Astrocyte of the cerebellum (primary cell): Measurements from ENCODE around the gene AMZ1.

ENCODE experiments used
- DNase-seq: peaks from one replicate; pipeline ENCODE4 v3.0.0-alpha.2; 2011; ENCODE audit warnings: low read depth
- H3K4me3 ChIP-seq: 2 replicates; pipeline ENCODE4 v1.5.1; 2011; ENCODE audit warnings: mild to moderate bottlenecking, low read depth, low read length, moderate library complexity
- CTCF ChIP-seq: IDR thresholded peaks from 2 replicates; pipeline ENCODE4 v1.5.1; 2012; ENCODE audit warnings: low read length, low read depth, moderate library complexity, mild to moderate bottlenecking; ENCODE audit errors: missing control alignments
- in situ Hi-C: cut with HindIII; loops from 2 replicates; pipeline ENCODE4 v1.10.0; 2017; ENCODE audit warnings: low sequenced_read_pairs

The AMZ1 gene

DNA sequence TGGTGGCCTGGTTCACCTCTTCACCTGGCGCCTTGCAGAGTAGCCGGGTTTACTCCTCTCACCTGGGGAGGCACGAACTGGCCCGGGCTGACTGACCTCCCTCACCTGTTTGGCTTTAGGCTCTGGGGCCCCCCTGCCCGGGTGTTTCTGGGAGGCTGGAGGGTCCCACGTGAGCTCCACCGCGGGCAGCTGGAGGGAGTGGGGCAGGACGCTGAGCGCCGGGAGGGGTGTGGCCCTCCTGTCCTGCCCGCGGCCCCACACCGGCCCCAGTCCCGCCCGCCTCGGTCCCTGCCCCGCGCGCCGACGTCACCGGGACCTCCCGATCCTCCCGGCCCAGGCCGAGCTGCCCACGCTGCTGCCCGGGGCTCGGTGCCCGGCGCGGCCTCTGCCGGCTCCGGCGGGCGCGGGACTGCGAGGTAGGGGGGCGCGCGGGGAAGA, at the start of gene AMZ1:
AMZ1 (plus strand) TSS at position 322 of the 438 bp plus-strand sequence. CDS start 12,250 bp downstream, outside the sequence.
- in situ Hi-C loops = no loop called here

GRCh38 chr7:2638224-2638991, 49.6 kb upstream of the AMZ1 start:
- in situ Hi-C loops = no loop called here
- peak; percentile 66 for DNase-seq
- H3K4me3 ChIP-seq = no peak overlapping the region
- no peak for TF ChIP-seq CTCF

More for the DNA sequence above, at the start of gene AMZ1:
- H3K4me3 ChIP-seq = no peak within 1 kb of the TSS
- no peak for TF ChIP-seq CTCF
- DNase-seq = no peak

- no peak overlapping the region for H3K4me3 ChIP-seq
- no peak for TF ChIP-seq CTCF
- in situ Hi-C loops = no loop called here
- DNase-seq = no peak
These were observed 48.8 kb upstream of the AMZ1 start for GRCh38 chr7:2639181-2639681.

DNA sequence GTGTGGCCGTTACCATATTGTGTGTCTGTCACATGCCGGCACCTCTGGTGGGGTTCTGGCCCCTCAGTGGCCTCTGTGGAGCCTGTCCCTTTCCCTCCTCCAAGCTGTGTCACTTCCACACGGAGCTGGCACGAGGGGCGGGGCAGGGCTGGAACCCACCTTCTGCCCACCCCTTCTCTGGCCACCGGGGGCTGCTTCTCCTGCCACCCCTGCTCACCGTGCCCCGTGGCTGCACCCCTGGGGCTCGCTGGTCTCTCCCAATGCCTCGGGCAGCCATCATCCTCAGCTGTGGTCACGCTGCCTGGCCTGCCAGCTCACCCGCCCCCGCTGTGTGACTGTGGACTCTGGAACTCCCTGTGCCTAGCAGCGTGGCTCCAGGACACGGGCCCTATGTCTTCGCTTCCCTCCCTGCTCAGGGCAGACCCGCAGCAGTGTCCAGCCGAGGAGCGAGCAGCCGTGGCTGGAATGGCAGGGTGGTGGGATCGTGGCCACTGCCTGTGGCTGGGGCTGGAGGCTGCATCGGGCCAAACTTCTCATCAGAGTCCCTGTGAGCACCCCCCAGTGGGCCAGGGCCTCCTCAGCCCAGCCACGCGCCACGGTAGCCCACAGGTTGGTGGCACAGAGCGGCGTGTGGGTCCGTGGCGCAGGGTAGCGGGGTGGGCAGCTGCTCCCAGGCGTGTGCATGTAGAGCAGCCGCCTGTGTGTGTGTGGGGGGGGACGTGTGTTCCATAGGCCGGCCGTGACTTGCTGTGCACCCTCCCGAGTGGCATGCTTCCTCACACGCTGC, 48.1 kb upstream of the AMZ1 start:
- TF ChIP-seq CTCF = no peak
- in situ Hi-C loops = no loop called here
- H3K4me3 ChIP-seq = no peak overlapping the region

GRCh38 chr7:2640482-2640830, 47.5 kb upstream of the AMZ1 start:
- in situ Hi-C loops = no loop called here
- no peak overlapping the region for H3K4me3 ChIP-seq
- TF ChIP-seq CTCF = no peak
- DNase-seq = no peak

More for the DNA sequence above, 48.1 kb upstream of the AMZ1 start:
- no peak for DNase-seq

GRCh38 chr7:2640846-2641316, 47.1 kb upstream of the AMZ1 start:
- in situ Hi-C loops = no loop called here
- no peak for TF ChIP-seq CTCF
- no peak for DNase-seq
- no peak overlapping the region for H3K4me3 ChIP-seq
